Urothelium cell line (cell line): ENCODE measurements around the gene TULP4.

ENCODE experiments used
- DNase-seq: peaks from one replicate; pipeline ENCODE4 v3.0.0; 2011; ENCODE audit warnings: low spot score, mixed read lengths
- FAIRE-seq: peaks from 2 replicates; lab custom pipeline; 2011; peaks lifted over from hg19 to GRCh38; lab: Jason Lieb, UNC

The TULP4 gene

GRCh38 chr6:158353883-158354877 is 41.9 kb downstream of the TULP4 start:
- FAIRE-seq (no peak), DNase-seq (peak; percentile 22)

- FAIRE-seq = no peak
These were observed 44.6 kb downstream of the TULP4 start for GRCh38 chr6:158356586-158357546.

GRCh38 chr6:158357570-158358216 is 45.4 kb downstream of the TULP4 start:
- no peak for FAIRE-seq
- DNase-seq = no peak

More at GRCh38 chr6:158356586-158357546, 44.6 kb downstream of the TULP4 start:
- DNase-seq = no peak

GRCh38 chr6:158358450-158359077 is 46.3 kb downstream of the TULP4 start:
- no peak for FAIRE-seq
- DNase-seq = no peak

- FAIRE-seq = no peak
These were observed 48.8 kb downstream of the TULP4 start for GRCh38 chr6:158361068-158361467.

GRCh38 chr6:158361961-158362669 is 49.9 kb downstream of the TULP4 start:
- DNase-seq (no peak), FAIRE-seq (no peak)

More at GRCh38 chr6:158361068-158361467, 48.8 kb downstream of the TULP4 start:
- DNase-seq = no peak

- DNase-seq (no peak), FAIRE-seq (no peak)
These were observed 54.1 kb downstream of the TULP4 start for GRCh38 chr6:158366363-158366762.

- FAIRE-seq (no peak), DNase-seq (no peak)
These were observed 55.6 kb downstream of the TULP4 start for GRCh38 chr6:158367816-158368215.

GRCh38 chr6:158369241-158369640 is 57.0 kb downstream of the TULP4 start:
- DNase-seq (no peak), FAIRE-seq (no peak)

GRCh38 chr6:158370805-158371204 is 58.5 kb downstream of the TULP4 start:
- FAIRE-seq (no peak), DNase-seq (no peak)

- FAIRE-seq (no peak), DNase-seq (no peak)
These were observed 59.0 kb downstream of the TULP4 start for GRCh38 chr6:158371261-158371660.

GRCh38 chr6:158372574-158372973 is 60.3 kb downstream of the TULP4 start:
- no peak for FAIRE-seq

GRCh38 chr6:158373214-158373613 is 60.9 kb downstream of the TULP4 start:
- DNase-seq = no peak
- FAIRE-seq = no peak

More at GRCh38 chr6:158372574-158372973, 60.3 kb downstream of the TULP4 start:
- no peak for DNase-seq

GRCh38 chr6:158374020-158374419 is 61.8 kb downstream of the TULP4 start:
- no peak for DNase-seq
- FAIRE-seq = no peak

- DNase-seq (no peak), FAIRE-seq (no peak)
These were observed 64.4 kb downstream of the TULP4 start for GRCh38 chr6:158376631-158377081.

- DNase-seq = no peak
- no peak for FAIRE-seq
These were observed 65.6 kb downstream of the TULP4 start for GRCh38 chr6:158377860-158378259.

- FAIRE-seq = no peak
- no peak for DNase-seq
These were observed 67.1 kb downstream of the TULP4 start for GRCh38 chr6:158379336-158379735.

- no peak for DNase-seq
- FAIRE-seq = no peak
These were observed 68.9 kb downstream of the TULP4 start for GRCh38 chr6:158381214-158381613.

- no peak for FAIRE-seq
- DNase-seq = no peak
These were observed 70.2 kb downstream of the TULP4 start for GRCh38 chr6:158382491-158382890.
